Activated CD4-positive, alpha-beta T cell treated with anti-CD3 and anti-CD28 coated beads, Interleukin-2, amount 50 U/mL, for 24 hours (primary cell): ENCODE measurements around the gene CNOT6.
"Not testable (repeated sequence)": the region's sequence is repeated elsewhere in the genome, so short reads cannot be mapped to it uniquely, and the experiment has no call there.

Source experiments
- DNase-seq, 2 donors: peaks; one replicate each; pipeline ENCODE4 v3.0.0-alpha.2; 2020; ENCODE audit warnings: low read depth in 1 of 2, low spot score in 1 of 2

Gene CNOT6

DNA sequence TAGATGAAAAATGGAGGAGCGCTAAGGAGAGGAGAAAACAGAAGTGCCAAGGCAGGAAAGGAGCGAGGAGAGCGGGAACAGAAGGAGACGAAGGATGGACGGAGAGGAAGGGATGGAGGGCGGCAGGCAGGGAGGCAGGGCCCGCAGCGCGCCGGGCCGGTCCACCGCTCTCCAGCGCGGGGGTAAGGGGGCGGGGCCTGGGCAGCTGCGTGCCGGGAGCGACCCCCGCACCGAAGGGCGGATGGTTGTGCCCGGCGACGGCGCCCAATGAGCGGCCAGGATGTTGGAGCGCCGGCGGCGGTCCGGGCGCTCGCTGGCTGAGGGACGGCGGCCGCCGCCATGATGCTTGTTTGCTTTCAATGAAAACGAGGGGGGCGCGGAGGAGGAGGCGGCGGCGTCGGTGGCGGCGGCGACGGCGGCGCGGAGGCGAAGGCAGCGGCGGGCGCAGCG is at the start of gene CNOT6:
TSS of gene CNOT6 (plus strand) at position 320 of the 450 bp plus-strand sequence. CDS start 34,898 bp downstream, outside the sequence.
- DNase-seq: peak; percentile 84 to 88

DNA sequence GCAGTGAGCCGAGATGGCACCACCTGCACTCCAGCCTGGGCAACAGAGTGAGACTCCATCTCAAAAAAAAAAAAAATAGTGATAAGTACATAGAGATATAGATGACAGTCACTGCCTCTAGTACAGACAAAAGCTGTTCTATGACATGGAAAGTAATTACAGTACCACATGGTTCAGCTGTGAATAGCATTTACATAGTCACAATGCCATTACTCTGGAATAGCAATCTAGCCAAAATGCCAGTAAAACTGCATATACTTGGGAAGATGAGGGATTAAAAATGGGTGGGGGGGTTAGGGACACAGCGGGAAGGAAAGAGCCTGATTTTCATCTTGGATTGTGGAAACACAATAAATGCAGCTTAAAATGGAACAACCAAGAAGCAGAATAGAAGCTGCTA is 39.4 kb upstream of the CNOT6 start:
- DNase-seq: no peak

DNA sequence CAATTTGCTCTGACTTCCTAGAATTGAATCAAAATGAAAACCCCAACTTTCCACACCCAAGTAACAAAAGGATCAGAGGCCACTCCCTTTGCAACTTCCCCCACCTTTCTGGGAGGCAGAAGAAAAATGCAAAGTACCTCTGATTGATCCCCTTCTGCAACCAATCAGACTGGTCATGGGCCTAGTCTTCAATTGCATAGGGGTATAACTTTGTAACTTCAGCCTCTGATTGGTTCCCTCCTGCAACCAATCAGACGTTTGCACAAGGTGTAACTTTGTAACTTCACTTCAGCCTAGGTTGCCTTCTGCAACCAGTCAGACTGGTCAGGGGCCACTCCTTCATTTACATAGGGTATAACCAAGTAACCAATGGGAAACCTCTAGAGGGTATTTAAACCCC is 38.3 kb upstream of the CNOT6 start:
- no peak for DNase-seq

DNA sequence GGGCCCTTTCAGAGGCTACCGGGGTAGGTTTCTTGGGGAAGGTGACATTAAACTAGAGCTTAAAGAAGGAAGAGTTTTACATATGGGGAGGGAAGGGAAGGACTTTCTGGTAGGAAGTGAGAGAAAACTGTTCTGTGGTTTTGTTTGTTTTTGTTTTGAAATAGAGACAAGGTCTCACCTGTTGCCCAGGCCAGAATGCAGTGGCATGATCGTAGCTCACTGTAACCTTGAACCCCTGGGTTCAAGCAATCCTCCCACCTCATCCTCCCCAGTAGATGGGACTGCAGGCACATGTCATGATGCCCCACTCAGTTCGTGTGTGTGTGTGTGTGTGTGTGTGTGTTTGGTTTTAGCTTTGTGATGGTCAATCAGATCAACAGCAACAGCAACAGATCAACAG is 37.4 kb upstream of the CNOT6 start:
- DNase-seq: no peak

DNA sequence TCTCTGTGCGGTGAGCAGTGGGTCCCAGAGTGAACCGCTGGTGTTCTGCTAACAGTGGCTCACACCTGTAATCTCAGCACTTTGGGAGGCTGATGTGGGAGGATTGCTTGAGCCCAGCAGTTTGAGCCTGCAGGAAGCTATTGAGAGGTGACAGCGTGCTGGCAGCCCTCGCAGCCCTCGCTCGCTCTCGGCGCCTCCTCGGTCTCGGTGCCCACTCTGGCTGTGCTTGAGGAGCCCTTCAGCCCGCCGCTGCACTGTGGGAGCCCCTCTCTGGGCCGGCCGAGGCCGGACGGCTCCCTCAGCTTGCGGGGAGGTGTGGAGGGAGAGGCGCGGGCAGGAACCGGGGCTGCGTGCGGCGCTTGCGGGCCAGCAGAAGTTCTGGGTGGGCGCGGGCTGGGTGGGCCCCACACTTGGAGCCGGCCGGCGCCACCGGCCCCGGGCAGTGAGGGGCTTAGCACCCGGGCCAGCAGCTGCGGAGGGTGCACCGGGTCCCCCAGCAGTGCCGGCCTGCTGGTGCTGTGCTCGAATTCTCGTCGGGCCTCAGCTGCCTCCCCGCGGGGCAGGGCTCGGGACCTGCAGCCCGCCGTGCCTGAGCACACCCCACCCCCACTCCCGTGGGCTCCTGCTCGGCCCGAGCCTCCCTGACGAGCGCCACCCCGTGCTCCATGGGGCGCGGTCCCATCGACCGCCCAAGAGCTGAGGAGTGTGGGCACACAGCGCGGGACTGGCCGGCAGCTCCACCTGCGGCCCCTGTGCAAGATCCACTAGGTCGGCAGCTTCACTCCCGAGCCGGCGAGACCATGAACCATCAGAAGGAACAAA is 35.1 kb upstream of the CNOT6 start:
- DNase-seq: not testable (repeated sequence)

DNA sequence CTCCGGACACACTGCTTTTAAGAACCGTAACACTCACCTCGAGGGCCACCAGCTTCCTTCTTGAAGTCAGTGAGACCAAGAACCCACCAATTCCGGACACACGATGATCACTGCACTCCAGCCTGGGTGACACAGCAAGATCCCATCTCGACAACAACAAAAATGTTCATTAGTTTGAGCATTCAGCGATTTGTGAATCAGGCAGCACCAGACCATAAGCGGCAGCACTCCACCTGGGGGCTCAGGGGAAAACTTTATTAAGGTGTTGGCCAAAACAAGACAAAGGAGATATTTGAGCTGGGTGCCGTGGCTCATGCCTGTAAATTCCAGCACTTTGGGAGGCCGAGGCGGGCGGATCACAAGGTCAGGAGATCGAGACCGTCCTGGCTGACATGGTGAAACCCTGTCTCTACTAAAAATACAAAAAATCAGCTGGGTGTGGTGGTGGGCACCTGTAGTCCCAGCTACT is 34.5 kb upstream of the CNOT6 start:
- not testable (repeated sequence) for DNase-seq

DNA sequence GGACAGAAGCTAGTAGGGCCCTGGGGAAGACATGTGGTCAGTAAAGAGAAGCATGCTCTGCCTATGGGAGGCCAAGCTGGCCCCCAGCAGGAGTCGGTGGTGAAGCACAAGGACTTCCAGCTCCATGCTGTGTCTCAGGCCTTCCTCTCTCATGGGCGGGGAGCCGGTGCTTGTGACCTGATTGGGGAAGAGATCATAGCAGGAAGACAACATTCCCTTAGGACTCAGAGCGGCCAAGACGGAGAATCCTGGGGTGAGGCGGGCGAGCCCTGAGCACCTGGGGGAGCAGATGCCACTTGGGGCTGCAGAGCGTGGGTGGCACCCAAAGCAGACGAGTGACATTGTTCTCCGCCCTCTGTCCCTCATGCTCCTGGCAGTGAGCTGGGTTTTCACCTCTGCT is 33.3 kb upstream of the CNOT6 start:
- no peak for DNase-seq

DNA sequence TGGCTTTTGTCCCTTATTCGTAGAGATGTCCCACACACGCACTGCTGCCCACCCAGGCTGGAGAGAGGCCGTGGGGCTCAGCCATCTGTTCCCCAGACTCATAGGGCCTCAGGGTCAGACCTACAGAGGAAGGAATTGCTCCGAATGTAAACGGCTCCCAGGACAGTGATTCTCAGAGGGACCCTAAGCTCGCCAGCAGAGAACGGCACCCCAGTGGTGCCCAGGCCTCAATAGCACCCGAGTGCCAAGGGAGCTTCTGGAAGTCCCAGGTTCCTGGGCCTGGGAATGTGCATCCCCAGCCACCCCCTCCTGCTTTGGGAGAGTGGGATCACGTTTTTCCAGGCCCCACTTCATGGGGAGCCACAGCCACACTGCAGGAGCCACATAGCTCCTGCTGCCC is 32.9 kb upstream of the CNOT6 start:
- no peak for DNase-seq

DNA sequence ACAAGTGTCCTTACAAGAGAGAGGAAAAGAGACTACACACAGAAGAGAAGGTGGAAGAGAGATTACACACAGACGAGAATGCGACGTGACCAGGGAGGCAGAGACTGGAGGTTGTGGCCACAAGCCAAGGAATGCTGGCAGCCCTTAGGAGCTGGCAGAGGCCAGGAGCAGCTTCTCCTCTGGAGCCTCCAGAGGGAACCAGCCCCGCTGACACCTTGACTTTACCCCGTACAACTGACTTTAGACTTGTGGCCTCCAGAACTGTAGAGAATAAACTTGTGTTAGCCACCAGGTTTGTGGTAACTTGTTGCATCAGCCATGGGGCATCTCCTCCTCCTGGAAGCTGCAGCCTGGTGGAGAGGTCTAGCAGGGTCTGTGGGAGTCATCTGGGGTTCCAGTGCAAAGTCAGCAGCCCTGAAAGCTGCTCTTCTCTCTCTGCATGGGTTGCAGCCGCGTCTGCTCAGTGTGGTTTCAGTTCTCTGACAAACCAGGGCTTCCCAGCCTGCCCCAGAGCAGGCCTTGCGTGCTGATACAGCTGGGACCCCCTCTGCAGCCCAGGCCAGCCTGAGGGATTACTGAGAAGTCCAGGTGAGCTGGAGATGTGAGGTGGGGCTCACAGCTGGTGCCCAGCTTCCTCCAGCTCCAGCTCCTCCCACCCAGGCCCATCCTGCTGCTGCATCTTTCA is 30.8 kb upstream of the CNOT6 start:
- DNase-seq: no peak

DNA sequence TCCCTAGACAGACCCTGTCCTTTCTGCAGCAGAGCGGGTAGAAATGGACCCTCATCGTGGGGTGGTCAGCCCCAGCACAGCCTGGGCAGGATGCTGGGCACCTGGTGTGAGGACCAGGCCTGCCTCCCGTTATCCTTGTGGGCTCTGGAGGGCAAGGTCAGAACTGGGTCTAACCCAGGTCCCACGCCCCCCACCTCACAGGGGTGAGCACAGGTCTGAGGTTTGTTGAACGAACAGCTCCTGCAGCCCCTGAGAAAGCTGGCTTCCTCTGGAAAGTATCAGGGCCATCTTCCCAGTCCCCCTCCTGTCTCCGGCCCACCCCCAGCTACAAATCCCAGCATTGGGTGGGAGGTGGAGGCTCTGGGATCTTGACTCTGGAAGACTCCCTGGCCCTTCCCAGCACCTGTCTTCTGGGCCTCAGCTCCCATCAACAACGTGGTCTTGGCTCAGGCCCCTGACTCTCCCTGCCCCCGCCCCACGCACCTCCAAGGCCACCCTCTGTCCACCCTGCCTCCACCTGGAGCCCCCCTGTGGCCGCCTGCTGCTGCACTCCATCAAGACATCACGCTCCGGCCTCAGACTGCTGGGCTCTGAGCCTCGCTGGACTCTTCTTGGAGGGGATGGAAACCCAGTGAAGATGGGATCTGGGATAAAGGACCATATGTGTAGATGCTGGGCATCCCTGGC is 30.1 kb upstream of the CNOT6 start:
- DNase-seq: no peak

DNA sequence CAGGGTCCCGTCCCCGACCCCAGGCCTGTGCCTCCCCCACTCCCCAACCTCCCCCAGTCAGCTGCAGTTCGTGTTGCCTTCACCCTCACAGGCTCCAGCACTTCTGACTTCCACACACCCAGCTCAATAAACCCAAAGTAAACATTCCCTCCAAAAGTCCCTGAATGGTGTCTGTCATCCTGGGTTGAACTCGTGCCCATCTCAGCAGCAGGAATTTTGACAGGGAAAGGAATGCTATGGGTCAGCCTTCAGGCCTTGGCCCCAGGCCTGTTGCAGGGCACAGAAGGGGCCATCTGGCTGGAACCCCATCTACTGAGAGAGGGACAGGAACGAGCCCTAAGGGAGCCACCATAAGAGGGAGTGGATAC is 29.6 kb upstream of the CNOT6 start:
- no peak for DNase-seq

DNA sequence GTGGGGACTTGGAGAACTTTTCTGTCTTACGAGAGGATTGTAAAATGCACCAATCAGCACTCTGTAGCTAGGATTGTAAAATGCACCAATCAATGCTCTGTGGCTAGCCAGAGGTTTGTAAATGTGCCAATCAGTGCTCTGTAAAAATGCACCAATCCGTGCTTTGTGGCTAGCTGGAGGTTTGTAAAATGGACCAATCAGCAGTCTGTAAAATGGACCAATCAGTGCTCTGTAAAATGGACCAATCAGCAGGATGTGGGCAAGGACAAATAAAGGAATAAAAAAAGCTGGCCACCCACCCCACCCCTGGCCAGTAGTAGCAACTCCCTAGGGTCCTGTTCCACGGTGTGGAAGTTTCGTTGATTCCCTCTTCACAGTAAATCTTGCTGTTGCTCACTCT is 29.1 kb upstream of the CNOT6 start:
- not testable (repeated sequence) for DNase-seq

DNA sequence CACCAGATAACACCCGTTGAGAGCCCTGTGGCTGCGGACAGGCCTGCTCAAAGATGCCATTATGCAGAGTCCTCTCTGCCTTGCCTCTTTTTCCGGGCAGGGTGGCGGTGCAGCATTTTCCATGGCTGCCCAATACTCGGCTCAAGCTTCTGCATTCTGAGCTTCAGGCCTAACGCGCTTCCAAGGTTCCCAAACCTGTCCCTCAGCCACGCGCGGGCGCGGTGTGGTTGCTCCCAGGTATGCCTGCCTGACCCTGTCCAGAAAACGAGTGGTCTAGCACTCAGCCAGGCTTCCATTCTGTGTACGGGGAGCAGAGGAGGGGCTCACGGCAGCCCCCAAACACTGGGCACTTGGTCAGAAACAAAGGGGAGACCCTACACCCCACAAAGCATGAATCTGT is 27.9 kb upstream of the CNOT6 start:
- no peak for DNase-seq

DNA sequence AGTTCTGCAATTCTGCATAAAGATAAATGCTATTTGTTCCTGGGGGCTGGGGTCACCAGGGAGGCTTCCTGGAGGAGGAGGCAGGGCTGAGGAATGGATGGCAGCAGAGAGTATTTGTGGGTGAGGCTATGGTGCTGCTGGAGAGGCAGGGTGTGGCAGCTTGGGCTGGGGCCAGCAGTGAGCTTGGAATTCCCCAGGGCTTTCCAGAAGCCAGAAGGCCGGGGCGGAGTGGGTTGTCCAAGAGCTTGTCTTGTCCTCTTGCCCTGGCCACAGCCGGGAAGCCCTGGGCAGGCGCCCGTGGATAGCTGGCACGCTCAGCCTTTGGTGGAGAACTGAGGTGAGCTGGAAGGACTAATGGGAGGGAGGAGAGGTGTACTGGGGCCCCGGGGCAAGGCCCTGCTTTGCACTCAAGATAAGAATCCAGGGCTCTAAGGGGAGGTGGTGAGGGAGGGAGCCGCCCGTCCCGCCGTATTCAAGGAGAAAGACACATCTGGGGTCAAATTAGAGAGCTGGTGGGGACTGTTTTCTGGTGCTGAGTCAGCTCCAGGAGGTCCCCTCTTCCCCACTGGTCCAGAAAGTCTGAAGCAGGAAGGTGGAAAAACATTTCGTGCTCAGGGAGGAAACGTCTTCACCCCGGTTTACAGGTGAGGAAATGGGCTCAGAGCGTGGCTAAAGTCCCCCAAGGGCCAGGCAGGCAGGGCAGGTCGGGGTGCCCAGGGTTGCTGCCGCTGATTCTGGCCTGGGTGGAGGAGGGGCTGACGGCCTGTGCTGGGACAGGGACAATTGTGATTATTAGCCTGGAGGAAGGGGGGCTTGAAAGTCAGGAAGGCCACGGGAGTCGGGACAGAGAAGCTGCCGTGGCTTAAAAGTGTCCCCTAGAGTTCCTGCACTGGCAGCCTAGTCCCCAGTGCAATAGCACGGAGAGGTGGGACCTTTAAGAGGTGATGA is 26.9 kb upstream of the CNOT6 start:
- no peak for DNase-seq

DNA sequence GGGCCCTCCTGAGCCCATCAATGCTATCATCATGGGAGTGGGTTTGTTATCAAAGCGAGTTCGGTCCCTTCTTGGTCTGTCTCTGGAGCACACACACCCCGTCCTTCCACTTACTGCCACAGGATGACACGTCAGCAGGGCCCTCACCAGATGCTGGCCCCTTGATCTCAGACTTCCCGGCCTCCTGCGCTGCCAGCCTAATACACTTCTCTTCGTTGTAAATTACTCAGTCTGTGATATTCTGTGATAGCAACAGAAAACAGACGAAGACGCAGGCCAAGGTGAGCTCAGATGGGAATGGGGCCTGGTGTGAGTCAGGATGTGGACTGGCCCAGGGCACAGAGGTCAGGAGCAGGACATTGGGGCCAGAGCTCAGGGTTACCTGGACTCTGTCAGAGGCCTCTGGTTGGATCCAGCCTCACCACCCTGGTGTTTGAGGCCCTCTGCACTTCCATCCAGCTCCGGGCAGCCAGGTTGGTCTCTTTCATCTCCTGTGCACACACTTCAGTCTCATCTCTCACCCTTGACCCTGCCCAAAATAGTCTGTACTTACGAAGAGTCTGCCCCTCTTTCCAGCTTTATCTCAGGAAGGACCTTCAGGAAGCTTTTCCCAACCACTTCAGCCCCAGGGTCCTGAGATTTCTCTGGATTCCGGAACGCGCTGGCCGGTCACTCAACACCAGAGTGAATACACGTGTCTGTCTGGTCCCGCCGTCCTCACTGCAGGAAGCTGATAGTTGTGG is 26.0 kb upstream of the CNOT6 start:
- no peak for DNase-seq

DNA sequence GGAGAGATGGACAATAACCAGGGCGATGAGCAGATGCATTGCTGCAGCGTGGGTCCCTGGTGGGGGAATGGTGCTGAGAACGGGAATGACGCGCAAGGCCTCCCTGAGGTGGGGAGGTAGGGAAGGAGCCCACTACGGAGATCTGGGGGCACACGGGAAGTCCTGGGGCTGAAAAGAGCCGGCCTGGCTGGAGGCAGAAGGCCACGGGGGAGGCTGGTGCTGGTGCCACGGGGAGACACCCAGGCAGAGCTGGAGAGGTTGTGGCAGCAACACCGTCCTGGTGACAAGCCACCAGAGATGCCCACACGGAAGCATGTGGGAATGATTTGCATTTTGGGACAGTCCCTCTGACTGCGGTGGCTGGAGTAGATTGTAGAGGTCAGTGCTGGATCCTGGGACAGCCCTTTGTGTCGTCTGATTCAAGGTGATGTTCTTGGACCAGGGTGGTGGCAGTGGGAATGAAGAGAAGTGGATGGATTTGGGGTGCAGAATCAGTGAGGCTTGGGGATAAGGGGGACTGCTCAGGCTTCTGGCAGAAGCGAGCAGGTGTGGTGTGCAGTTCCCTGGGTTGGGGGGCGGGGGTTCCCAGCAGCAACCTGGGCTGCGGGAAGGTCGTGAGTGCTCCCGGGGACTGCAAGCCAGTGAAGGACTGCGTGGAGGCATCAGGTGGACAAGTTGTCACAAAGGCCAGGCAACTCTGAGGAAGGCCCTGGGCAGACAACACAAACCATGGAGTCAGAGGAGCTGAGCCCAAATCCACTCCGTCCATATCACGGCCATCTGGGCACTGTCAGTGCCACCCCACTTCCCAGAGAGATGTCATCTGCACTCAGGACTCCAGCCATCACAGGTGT is 25.2 kb upstream of the CNOT6 start:
- no peak for DNase-seq

DNA sequence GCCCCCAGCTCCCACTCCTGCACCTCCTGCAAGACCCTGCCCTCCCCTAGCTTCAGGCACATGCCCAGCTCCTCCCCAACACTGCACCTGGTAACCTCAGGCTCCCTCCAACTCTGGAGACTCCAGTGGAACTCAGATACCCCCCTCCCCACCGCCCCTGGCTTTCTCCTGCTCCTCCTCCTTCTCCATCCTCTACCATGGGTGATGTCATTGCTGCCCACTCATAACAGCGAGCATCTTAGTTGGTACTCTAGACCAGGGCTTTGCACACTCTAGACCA is 24.7 kb upstream of the CNOT6 start:
- no peak for DNase-seq

DNA sequence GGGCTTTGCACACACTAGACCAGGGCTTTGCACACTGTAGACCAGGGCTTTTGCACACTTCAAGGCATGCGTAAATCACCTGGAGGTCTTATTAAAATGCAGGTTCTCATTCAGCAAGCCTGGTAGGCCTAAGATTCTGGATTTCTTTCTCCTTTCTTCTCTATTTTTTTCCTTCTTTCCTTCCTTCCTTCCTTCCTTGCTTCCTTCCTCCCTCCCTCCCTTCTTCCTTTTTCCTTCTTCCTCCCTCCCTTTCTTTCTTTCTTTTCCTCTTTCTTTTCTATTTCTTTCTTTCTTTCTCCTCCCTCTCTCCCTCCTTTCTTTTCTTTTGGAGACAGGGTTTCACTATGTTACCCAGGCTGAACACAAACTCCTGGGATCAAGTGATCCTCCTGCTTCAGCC is 24.3 kb upstream of the CNOT6 start:
- DNase-seq: no peak

DNA sequence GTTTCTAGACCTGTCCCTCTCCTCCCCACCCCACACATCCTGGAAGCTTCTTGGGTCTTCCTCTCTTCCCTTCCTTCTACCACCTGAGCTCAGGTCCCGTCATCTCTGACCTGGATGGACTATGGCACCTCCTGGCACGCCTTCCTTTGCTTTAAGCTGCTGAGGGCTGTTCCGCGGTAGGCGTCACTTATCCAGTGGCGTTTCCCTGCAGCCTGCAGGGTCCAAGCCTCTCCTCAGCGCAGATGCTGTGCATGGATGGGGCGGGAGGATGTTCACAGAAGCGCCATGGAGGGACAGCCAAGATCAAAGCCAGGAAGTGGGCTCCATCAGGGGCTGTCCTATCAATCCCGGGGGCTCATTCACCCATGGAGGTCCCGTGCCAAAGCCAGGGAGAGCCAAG is 23.8 kb upstream of the CNOT6 start:
- DNase-seq: no peak
